HG02870 (cell line): ENCODE data around the gene LYZL1.
"Not testable (repeated sequence)": the region's sequence is repeated elsewhere in the genome, so short reads cannot be mapped to it uniquely, and the experiment has no call there.

ENCODE experiments used
- ATAC-seq: cut with Tn5 transposase; IDR thresholded peaks from one replicate; pipeline ENCODE4 v1.9.1; 2021; ENCODE audit warnings: mild to moderate bottlenecking, moderate library complexity; ENCODE audit not compliant: unreplicated experiment

LYZL1 gene

DNA sequence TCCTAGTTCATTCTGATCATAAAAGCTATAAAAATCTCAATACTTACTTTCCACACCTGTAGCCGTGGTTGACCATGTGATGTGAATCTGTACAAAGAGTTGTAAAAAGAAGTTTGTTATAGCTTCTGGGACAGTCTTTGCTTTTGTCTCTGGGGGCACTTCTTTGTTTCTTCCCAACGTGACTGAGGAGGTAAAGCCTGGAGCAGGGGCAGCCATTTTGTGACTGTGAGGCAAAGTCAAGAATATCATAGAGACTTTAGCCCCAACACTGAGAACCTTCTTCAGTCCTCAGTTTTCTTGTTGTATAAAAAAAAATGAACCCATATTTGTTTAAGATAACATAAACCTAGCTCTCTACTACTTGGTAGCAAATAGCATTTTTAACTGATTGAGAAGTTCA lies 29.4 kb upstream of the LYZL1 start:
- ATAC-seq = no peak

DNA sequence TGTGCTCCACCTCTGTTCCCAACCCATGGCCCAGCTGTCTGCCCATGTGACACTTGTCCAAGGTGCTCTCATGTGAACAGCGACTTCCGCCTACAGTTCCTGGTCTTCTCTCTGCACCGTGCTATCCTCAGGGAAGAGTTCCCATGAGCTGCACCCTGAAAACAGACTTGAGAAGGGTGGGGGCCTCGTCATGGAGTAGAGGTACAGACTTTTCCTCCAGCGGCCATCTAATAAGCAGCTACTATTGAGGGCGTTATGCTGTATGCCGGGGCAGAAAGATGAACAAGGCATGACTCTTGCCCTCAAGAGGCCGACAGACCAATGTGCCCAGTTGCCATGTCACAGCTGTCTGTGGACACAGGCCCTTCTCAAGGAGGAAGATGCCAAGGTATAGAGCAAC lies 25.4 kb upstream of the LYZL1 start:
- no peak for ATAC-seq

DNA sequence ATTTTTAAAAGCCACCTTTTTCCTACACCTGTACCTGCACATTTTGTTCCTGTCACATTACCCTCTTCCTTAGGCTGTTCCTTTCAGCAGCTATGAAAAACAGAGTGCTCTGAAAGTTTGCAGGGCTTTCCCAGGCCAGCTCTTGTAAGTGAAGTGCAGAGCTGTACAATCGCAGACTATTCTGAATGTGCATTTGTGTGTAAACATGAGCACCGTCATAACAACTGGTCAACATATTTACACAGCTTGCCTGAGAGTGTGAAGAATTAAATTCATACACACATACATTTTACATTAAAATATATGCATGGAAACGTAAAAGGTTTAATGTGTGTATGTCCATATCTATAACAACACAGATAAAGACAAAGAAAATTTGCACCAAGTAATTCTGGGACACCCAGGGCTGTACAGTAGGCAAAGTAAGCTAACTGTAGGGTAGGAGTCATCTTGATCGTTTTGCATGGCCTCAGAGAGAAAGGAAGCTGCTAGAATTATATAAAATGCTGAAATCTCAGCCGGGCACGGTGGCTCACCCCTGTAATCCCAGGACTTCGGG lies 23.6 kb upstream of the LYZL1 start:
- no peak for ATAC-seq

DNA sequence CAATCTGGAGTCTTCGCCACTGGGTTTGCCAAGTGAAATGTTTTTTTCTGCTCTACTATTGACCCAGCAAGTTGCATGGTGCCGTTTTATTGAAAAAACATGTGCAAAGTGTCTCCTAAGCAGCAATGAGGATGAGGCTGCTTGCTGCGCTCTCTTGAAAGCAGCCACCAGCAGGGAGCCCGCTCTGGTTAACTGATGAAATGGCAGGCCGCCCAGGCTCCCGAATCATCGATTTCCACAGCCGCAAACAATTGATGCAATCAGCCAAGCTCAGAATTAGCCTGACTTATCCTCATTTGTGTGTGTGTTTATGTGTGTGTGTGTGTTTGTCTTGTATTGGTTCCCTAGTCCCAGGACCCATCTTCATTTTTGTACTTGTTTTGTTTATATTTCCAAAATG lies 22.2 kb upstream of the LYZL1 start:
- ATAC-seq = no peak

DNA sequence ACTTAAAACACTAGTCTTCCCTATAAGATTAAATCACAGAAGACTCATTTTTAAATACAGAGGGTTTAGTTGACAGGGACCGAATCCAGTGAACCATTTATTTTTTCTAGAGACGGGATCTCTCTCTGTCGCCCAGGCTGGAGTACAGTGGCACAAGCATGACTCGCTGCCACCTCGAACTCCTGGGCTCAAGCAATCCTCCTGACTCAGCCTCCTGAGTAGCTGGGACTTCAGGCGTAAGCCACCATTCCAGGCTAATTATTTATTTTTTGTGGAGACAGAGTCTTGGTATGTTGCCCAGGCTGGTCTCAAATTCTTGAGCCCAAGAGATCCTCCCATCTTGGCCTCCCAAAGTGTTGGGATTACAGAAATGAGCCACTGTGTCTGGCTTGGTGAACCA lies 20.9 kb upstream of the LYZL1 start:
- no peak for ATAC-seq

DNA sequence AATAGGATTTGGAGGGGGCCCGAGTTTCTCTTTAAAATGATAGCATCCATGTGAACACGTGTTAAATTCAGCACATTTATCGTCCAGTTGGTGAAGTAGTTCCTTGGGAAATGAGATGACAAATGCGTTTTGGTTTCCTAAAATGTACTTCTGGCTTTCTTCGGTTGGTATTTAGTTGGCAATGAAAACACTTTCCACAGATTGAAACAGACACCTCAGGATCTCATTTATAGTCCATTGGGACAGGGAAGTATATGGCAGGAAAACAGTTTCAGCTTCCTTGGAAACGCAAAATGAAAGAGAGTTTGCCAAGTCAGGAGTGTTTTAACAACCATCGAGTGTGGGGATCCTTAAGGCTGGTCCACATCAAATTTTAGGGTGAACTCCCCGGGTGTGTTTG lies 19.4 kb upstream of the LYZL1 start:
- no peak for ATAC-seq

DNA sequence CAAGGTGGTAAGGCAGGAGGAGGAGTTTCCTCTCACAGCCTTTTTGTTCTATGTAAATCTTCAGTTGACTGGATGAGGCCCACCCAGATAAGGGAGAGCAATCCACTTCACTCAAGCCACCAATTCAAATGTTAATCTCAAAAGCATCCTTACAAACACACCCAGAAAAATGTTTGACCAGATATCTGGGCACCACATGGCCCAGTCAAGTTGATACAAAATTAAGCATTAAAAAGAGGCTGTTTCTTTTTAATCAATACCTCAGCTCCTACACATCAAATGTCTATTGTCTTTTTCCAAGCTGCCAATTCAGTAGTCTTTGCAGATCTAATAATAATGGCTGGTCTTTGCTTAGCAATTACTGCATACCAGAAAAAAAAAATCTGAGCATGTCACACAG lies 18.0 kb upstream of the LYZL1 start:
- ATAC-seq = no peak

DNA sequence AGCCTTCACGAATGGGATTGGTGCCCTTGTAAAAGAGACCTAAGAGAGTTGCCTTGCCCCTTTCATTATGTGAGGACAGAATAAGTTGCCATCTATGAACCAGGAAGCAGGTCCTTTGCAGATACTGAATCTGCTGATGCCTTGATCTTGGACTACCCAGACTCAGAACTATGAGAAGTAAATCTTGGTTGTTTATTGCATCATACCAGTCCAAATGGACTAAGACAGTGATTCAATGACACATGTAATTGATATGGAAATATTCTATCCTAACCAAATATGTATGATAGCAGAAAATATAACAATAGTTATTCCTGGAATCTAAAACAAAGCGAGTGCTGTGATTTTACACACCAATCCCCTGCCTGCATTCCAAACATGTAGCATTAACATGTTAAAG lies 17.0 kb upstream of the LYZL1 start:
- no peak for ATAC-seq

DNA sequence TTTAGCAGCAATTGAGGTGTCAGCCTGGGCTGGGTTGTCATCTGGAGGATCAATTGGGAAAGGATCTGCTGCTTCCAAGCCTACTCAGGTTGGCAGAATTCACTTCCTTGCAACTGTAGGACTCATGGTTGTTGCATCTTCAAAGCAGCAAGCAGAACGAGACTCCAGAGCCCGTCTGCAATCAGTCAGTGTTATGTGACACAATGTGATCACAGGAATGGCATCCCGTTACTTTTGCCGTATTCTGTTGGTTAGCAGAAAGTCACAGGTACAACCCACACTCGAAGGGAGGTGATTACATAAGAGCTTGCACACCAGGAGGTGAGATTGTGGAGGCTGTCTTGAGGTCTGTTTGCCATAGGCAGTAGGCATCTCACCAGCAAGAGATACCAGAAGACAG lies 15.4 kb upstream of the LYZL1 start:
- ATAC-seq = no peak

DNA sequence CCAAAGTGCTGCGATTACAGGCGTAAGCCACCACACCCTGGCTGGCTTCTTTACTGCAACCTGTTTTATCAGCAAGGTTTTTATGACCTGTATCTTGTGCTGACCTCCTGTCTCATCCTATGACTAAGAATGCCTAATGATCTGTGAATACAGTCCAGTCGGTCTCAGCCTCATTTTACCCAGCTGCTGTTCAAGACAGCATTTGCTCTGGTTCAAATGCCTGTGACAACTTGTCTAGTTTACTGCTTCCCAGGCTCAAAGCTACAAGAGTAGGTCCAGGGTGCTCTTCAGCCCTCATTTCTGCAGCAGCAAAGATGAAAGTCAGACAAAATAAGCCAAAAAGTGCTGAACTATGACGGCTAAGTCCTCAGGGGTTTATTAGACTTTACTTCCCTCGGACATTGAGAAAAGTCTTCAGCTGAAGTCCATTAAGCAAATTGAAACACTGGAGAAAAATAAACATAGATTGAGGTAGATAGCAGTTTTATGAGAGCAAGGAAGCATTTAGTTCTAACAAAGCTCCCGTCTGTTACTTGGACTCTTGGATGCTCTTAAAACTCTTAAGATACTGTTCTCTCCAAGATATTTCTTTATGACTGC lies 12.5 kb upstream of the LYZL1 start:
- ATAC-seq = no peak

DNA sequence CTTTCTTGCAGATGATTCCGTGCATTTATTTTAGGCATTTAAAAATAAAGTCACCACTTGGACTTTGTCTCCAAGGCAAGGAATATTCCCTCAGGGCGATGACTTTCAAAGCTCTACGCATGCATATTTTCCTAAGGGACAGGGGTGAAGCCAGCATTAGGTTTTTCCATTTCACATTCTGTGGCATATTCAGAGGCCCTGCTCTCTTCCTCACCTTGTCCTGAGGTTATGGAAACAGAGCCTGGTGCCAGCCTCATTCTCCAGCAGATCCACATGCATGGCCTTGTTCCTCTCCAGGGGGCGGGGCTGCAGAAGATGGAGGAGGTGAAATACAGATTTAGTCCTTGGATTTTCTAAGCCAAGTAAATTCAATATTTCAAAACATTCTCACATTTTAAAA lies 11.6 kb upstream of the LYZL1 start:
- ATAC-seq = no peak

DNA sequence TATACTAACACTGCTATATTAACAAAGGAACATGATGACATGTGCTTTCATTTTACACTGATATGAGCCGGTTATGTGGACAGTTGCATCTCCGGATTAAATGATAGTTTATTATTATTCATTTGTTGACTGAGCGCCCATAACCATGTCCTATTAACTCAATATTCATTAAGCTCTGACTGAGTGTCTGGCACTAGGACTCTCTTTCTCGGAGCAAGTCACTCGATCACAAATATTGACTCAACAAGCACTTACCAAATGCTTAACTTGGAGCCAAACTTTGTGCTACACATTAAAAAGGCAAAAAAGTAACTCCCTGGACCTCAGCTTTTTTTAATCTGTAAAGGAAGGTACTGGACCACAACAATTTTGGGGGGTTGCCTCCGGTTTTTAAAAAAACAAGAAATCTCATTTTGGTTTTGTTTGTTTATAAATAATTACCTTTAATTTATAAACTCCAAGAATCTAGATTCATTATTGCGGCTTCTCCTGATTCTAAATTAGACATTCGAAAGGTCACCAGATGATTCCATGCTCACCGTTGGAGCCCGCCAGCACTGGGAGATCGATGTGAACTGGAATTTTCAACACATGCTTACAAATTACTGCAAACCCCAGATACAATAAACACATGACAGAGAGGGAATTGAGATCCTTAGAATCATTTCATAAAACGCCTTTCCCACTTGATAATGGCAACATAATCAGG lies 8.9 kb upstream of the LYZL1 start:
- ATAC-seq = no peak

DNA sequence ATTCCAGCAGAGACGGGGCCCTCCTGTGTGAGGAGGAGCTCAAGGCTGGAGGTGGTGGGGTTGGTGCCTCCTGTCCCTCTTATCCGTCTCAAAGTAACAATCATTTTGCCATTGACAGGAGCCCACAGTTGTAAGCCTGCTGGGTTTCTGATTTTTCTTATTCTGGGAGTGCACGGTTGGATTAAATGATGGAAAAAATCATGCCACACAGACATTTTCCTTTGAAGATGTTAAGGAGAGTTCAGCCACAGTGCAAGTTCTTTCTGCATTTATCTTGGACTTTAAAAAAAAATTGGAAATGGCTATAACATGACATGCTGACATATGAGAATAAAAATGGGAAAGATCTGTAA lies 8.4 kb upstream of the LYZL1 start:
- no peak for ATAC-seq

DNA sequence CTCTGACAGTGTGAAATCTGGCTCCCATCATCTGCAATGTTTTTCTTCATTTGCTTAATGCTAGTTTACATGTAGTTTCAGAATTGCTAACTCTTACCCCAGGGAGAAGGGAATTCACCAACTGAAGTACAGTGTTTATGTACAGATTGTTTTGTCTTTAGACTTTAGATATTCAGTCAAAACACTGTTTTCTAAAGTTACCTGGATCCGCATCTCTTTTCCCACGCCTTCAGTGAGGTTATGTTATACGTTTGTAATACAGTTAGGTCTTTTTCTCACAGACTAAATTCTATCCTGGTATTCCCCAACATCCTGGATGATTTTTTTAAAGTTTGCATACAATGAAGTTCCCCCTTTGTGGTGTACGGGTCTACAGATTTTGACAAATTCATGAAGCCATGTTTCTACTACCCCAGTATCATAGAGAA lies 3.2 kb upstream of the LYZL1 start:
- peak; percentile 99 for ATAC-seq

DNA sequence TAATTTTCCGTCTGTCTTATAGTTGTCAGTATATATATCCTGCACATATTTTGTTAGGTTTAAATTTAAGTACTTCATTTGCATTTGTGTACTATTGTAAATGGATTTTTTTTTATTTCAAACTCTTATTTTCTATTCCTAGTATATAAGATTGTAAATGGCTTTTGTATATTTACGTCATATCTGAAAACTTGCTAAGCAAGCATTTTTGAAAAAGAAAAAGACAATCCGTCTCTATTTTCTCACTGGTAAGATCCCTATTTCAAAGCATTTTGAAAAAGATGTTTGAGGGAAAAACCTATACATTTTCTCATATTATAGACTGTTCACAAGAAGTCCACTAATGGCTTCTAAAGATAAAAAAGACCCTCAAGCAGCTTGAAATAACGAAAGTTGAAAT lies 1.2 kb upstream of the LYZL1 start:
- no peak for ATAC-seq

DNA sequence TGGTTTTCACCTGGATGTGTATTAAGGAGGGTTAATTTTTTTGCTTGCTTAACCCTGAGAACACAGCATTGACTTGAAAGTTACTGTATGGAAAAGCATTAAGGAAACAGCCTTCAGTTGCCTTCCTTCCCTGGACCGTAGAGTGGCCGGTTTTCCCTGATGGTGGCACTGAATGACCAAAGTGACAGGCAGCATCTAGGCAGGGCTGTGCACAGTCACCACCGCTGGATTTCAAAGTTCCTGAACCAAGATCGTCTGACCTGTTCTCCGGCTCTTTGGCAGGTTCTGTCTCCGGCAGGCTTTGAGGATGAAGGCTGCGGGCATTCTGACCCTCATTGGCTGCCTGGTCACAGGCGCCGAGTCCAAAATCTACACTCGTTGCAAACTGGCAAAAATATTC lies 2.7 kb downstream of the LYZL1 start:
- ATAC-seq = not testable (repeated sequence)

DNA sequence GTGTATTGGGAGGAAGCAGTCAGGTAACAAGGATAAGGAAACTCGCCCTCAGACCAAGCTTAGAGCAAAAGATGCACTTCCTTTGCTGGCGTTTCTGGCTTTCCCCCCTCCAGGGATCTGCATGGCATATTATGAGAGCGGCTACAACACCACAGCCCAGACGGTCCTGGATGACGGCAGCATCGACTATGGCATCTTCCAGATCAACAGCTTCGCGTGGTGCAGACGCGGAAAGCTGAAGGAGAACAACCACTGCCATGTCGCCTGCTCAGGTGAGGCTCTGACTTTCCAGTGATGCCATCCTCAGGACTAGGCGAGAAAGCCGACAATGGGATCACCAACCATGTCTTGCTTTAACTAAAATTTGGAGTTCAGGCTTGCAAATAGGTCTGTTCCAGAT lies 3.5 kb downstream of the LYZL1 start:
- ATAC-seq = not testable (repeated sequence)

DNA sequence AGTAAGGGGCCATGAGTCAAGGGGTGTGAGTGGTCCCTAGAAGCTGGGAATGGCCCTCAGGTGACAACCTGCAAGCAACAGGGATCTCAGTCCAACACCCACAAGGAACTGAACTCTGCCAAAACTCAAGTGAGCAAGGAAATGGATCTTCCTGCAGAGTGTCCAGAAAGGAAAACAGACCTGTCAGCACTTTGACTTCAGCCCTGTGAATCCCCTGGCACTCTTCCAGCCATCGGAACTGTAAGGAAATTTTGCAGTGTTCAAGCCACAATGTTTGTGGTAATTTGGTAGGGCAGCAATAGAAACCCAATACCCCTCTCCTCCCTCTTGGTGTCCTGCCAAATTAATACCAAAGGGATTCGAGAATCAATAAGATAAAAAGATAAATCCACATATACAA lies 6.9 kb downstream of the LYZL1 start:
- ATAC-seq = no peak

DNA sequence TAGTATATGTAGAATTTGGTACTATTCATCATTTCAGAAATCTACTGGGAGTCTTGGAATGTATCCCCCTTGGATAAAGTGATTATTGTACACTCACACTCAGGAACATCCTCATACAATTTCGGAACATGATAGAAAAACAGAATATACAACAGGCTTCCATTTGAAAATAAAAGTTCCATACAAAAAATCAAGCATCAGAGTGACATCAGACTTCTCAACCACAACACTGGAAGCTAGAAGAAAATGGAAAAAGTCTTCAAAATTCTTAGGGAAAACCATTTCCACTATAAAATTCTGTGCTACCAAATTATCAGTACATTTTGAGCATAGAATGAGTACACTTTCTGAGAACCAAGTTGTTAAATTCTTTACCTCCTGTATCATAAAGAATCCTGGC lies 8.8 kb downstream of the LYZL1 start:
- ATAC-seq = no peak

DNA sequence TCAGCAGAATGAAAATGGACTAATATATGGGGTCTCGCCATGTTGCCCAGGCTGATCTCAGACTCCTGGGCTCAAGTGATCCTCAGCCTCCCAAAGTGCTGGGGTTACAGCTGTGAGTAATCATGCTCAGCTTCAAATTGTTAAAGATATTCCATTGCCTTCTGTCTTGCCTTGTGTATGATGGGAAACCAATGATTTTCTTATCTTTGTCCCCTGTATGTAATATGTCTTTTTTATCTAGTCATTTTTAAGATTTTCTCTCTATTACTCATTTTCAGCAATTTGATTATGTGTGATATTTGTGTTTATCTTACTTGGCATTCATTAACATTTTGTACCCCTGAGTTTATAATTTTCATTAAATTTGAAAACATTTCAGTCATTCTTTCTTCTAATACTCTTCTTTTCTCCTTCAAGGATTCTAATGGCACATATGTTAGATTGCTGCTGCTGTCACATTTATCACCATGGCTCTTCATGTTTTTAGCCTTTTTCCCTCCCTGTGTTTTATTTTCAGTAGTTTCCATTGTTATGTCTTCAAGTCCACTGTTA lies 12.6 kb downstream of the LYZL1 start:
- no peak for ATAC-seq

DNA sequence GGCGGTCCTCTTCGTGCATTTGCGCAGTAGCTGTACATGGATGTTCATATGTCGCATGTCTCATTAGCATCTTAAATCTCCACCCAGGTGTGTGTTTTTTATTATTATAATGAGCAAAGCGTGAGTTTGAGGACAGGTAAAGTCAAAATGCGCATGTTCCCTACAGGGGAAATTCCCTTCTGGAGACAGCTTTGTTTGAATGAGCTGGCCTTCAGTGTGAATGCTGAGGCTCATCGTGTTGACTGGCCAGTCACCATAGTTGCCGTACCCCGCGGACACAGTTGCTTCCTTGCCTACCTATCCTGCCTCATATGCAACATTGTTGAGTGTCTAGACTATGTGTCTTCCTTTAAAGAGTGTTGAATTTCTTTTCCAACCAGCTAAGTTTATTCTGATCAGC lies 13.6 kb downstream of the LYZL1 start:
- no peak for ATAC-seq

DNA sequence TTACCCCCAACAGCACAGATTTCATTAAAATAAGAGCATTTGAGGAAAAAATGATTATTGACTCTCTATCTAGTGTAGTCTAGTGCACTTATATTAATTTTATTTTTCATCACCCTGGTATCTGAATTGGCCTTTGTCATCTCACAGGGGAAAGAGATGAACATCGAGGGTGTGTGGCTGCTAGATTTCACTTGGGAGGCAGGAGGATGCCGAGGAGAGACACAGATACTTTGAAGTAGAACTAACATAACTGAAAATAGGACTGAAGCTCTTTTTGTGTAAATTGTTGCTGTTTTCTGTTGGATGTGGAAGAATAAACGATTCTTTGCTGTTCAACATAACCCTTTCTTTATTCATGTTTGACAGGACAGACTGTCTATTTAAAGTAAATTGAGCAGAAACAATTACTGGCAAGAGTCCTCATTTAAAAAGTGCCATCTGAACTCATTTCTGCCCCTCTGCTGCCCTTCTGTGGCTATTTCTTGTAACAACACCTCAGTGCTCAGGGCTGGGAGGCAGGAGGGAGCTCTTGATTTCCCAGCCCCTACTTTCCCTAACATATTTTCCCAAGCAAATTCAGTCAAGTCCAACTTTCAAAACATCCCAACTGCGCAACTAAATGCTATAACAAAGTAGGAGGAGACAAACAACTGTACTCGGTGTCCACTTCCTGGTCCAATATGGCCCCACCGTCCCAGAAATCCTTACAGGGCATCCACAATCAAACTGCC lies 15.6 kb downstream of the LYZL1 start:
- no peak for ATAC-seq
